Body of pancreas (tissue), 4 donors: Measurements from ENCODE around the gene CKAP4. TPM values are rescaled to one million over a fixed set of nuclear protein-coding genes. Genes with fewer than 3 reads are reported as not detected.

Source experiments
- ATAC-seq: fragments of 150-250 bp; one replicate; pipeline ENCODE4 v1.9.1; 2016
- DNase-seq, 4 donors: peaks; one replicate each; pipeline ENCODE4 v3.0.0-alpha.2; 2019
- H3K27ac ChIP-seq, 4 donors: fragments of 200-600 bp; sonication (generic); 1 replicate in 3 of 4; 2 replicates in 1 of 4; pipeline versions ENCODE4 v1.5.1 to v1.6.1; 2016 to 2019; ENCODE audit warnings: mild to moderate bottlenecking in 1 of 4, mixed read lengths in 1 of 4, moderate library complexity in 1 of 4
- H3K27me3 ChIP-seq, 2 donors: fragments of 200-600 bp; sonication (generic); one replicate each; pipeline ENCODE4 v1.6.0; 2016; ENCODE audit warnings: mild to moderate bottlenecking in 1 of 2
- H3K36me3 ChIP-seq, 2 donors: fragments of 200-600 bp; sonication (generic); replicated peaks in 1 of 2; 2 replicates each; pipeline ENCODE4 v1.5.1; 2016; ENCODE audit warnings: low read depth in 2 of 2; ENCODE audit not compliant: insufficient read depth in 1 of 2
- H3K4me1 ChIP-seq: fragments of 200-600 bp; sonication (generic); one replicate; pipeline ENCODE4 v1.6.0; 2016
- H3K4me3 ChIP-seq, 2 donors: fragments of 200-600 bp; sonication (generic); 1 replicate in 1 of 2; 2 replicates in 1 of 2; pipeline ENCODE4 v1.5.1; 2016 to 2019
- H3K9me3 ChIP-seq, 3 donors: fragments of 200-600 bp; sonication (generic); 1 replicate in 2 of 3; 2 replicates in 1 of 3; pipeline ENCODE4 v1.5.1; 2016
- CTCF ChIP-seq, 7 experiments: fragments of 450-650 bp in 4 of 7; fragments of 200-600 bp in 3 of 7; sonication (generic) in 3 of 7; IDR thresholded peaks; one replicate each; pipeline ENCODE4 v1.5.1; 2016 to 2019; ENCODE audit warnings: antibody characterized with exemption in 7 of 7
- POLR2A ChIP-seq, 3 donors: fragments of 450-650 bp; IDR thresholded peaks; one replicate each; pipeline ENCODE4 v1.6.1; 2016; ENCODE audit warnings: antibody characterized with exemption in 3 of 3, mild to moderate bottlenecking in 2 of 3
- WGBS, 2 donors: methylation state at CpG; one replicate each; pipeline ENCODE4 v1.1.5; 2017; 5-methylcytosine and 5-hydroxymethylcytosine counted together
- intact Hi-C: fragments of 100-400 bp; cut with DNase I; formaldehyde crosslinking; loops from one replicate; pipeline ENCODE4 v1.15.1; 2023
- total RNA-seq, 2 donors: library from RNA; depleted of rRNA; stranded (reverse); fragments of >200 nt; gene quantifications; one replicate each; pipeline ENCODE4 v1.1.0, GENCODE V29; 2016

CKAP4 gene
- total RNA-seq, 2 donors from 2014 or later, result 30.6 to 36.6 TPM

- Histone ChIP-seq H3K4me3 (no peak overlapping the region), H3K4me1 (no peaks in the 10 kb centered on the region), H3K9me3 (no peaks in the 10 kb centered on the region), H3K27me3 (no peaks in the 10 kb centered on the region), H3K36me3 (no peaks in the 10 kb centered on the region), H3K27ac (no peak overlapping the region)
- intact Hi-C loops, result no loop called here
- no peak for TF ChIP-seq POLR2A (IDR thresholded peaks at IDR 0.05)
- no peak for TF ChIP-seq CTCF (IDR thresholded peaks at IDR 0.05)
- no peak for DNase-seq
- ATAC-seq, result no peak
Measured at GRCh38 chr12:106256524-106256923, 8.7 kb upstream of the CKAP4 start.

GRCh38 chr12:106255952-106256351 lies 8.1 kb upstream of the CKAP4 start:
- WGBS, 2 donors, result 57 to 62% methylated on average over 5 of the region's 5 CpGs
- intact Hi-C loops, result no loop called here
- TF ChIP-seq CTCF (IDR thresholded peaks at IDR 0.05) (no peak), POLR2A (IDR thresholded peaks at IDR 0.05) (no peak)

GRCh38 chr12:106255493-106255892 lies 7.7 kb upstream of the CKAP4 start:
- H3K4me1 ChIP-seq, result no peaks in the 10 kb centered on the region
- no peak for ATAC-seq
- H3K4me3 ChIP-seq, result no peak overlapping the region
- WGBS, 2 donors, result 83 to 87% methylated on average over 3 of the region's 3 CpGs
- H3K9me3 ChIP-seq, result no peaks in the 10 kb centered on the region
- TF ChIP-seq POLR2A (IDR thresholded peaks at IDR 0.05), result no peak
- no peak overlapping the region for H3K27ac ChIP-seq
- no peaks in the 10 kb centered on the region for H3K36me3 ChIP-seq
- no peaks in the 10 kb centered on the region for H3K27me3 ChIP-seq
- DNase-seq, result no peak
- intact Hi-C loops, result no loop called here

More at GRCh38 chr12:106255952-106256351, 8.1 kb upstream of the CKAP4 start:
- ATAC-seq (no peak), DNase-seq (no peak)
- no peak overlapping the region for H3K27ac ChIP-seq
- no peak overlapping the region for H3K4me3 ChIP-seq
- no peaks in the 10 kb centered on the region for H3K9me3 ChIP-seq
- H3K27me3 ChIP-seq, result no peaks in the 10 kb centered on the region
- no peaks in the 10 kb centered on the region for H3K4me1 ChIP-seq
- H3K36me3 ChIP-seq, result no peaks in the 10 kb centered on the region

- H3K4me3 ChIP-seq, result no peak overlapping the region
- no peak overlapping the region for H3K27ac ChIP-seq
- DNase-seq (no peak), ATAC-seq (no peak)
- intact Hi-C loops, result no loop called here
- H3K36me3 ChIP-seq, result no peaks in the 10 kb centered on the region
- no peaks in the 10 kb centered on the region for H3K9me3 ChIP-seq
- no peaks in the 10 kb centered on the region for H3K27me3 ChIP-seq
- WGBS, 2 donors, result 92 to 93% methylated on average over 3 of the region's 3 CpGs
- peaks cover 1% of the 10 kb centered on the region for H3K4me1 ChIP-seq
- no peak for TF ChIP-seq POLR2A (IDR thresholded peaks at IDR 0.05)
- TF ChIP-seq CTCF (IDR thresholded peaks at IDR 0.05), result no peak
Measured at GRCh38 chr12:106254724-106255123, 6.9 kb upstream of the CKAP4 start.

- H3K4me1 ChIP-seq, result peaks cover 15% of the 10 kb centered on the region
- H3K4me3 ChIP-seq, result no peak overlapping the region
- intact Hi-C loops, result no loop called here
- no peak for TF ChIP-seq CTCF (IDR thresholded peaks at IDR 0.05)
- no peak for TF ChIP-seq POLR2A (IDR thresholded peaks at IDR 0.05)
- DNase-seq (no peak), ATAC-seq (no peak)
- WGBS, 2 donors, result 82 to 84% methylated on average over 6 of the region's 6 CpGs
- H3K27me3 ChIP-seq, result no peaks in the 10 kb centered on the region
- no peaks in the 10 kb centered on the region for H3K9me3 ChIP-seq
- H3K27ac ChIP-seq, result no peak overlapping the region
- no peaks in the 10 kb centered on the region for H3K36me3 ChIP-seq
Measured at GRCh38 chr12:106251631-106252455, 4.0 kb upstream of the CKAP4 start.
